ENCODE measurements around the gene DNM3.
A peak's percentile ranks its signal among the peaks of the same experiment; 100 is the strongest.

Gene DNM3

GRCh38 chr1:171929121-171929520 is 87.8 kb downstream of the DNM3 start:
- no peak for DNase-seq

GRCh38 chr1:171931752-171932151 is 90.5 kb downstream of the DNM3 start:
- no peak for DNase-seq

- no peak for DNase-seq
Measured at GRCh38 chr1:171934664-171935063, 93.4 kb downstream of the DNM3 start.

GRCh38 chr1:171935086-171935485 is 93.8 kb downstream of the DNM3 start:
- DNase-seq = no peak

GRCh38 chr1:171935664-171936063 is 94.4 kb downstream of the DNM3 start:
- no peak for DNase-seq

DNA sequence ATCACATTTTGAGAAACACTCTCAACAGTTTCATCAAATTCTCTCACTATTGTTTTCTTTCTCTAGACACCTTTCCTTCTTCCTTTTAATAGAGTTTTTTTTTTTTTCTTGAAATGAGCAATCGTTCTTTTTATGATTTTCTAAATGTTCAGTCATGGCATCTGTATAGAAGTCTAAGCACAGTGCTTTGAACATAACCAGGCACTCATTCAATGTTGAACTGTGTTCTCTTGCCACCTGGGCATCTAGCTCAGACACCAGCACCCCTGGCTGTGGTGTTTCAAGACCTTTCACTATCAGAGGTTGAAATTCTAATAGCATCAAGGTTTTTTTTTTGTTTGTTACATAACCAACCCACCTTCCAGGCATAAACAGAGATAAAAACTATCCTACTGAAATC is 96.6 kb downstream of the DNM3 start:
- no peak for DNase-seq

DNA sequence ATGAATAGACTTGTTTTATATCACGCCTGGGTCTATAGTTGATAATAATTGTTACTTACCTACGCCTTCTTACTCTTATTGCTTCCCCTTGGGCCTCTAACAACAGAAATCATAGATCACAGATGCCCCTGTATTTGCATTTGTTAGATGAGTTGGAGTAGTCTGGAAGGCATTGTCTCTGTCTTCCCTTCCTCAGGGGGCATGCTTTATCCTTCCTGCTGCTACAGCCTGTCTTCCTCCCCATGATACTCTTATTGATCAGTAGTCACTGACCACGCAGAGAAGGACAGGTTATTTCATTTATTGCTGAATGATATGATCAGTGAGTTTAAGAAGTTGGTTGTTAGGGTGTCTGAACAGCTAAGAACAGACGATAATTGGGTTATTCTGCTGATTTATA is 98.4 kb downstream of the DNM3 start:
- no peak for DNase-seq

- DNase-seq = no peak
Measured at GRCh38 chr1:171940368-171940767, 99.1 kb downstream of the DNM3 start.

DNA sequence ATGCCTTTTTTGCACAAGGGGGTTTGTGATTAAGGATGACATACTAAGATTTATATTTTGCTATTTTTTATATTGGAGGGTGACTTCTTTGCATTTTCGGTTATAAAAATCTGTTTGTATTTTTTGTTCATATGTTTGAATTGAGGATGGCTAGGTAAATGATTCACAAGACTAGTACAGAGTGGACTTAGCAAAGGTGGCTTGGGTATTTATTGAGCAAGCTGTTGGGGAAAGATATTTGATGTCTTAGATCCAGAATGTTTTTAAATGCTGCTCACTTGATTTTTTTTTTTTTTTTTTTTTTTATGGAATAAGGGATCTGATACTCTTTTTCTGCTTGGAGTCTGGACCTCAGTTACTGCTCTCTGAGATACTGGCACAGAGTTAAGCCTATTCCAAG is 100.6 kb downstream of the DNM3 start:
- no peak for DNase-seq

DNA sequence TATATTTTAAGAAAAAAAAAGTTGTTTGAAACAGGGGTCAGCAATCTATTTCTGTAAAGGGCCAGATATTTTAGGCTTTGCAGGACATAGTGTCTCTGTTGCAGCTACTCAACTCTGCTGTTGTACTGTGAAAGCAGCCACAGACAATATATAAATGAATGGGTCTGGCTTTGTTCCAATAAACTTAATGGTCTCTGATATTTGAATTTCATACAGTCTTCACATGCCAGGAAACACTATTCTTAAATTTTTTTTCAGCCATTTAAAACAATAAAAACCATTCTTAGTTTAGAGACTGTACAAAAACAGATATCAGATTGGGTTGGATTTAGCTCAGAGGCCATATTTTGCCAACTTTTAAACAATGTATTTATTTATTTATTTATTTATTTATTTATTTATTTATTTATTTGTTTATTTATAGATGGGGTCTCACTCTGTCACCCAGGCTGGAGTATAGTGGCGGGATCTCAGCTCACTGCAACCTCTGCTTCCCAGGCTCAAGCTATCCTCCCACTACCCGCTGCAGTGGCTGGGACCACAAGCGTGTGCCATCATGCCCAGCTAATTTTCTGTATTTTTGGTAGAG is 102.8 kb downstream of the DNM3 start:
- no peak for DNase-seq

DNA sequence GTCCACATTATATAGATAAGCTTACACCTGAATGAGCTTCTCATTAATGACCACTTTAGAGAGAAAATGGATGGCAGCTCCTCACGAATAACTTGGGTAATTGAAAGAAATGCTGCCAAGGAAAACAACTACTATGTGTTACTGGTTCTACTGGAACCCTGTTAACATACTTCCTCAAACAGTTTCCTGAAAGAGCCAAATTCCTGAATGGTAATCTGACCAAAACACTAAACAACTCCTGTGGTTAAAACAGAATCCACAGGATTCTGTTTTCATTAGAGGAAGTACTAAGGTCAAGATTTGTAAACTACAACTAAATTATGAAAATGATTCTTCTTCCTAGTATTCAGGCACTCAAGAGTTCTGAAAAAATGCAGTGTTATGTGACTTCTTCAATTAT is 107.2 kb downstream of the DNM3 start:
- peak in 1 of 3 donors; percentile 27 for DNase-seq

- peak; percentile 35 to 56 (median 45) for DNase-seq
Measured at GRCh38 chr1:171949316-171949715, 108.0 kb downstream of the DNM3 start.

DNA sequence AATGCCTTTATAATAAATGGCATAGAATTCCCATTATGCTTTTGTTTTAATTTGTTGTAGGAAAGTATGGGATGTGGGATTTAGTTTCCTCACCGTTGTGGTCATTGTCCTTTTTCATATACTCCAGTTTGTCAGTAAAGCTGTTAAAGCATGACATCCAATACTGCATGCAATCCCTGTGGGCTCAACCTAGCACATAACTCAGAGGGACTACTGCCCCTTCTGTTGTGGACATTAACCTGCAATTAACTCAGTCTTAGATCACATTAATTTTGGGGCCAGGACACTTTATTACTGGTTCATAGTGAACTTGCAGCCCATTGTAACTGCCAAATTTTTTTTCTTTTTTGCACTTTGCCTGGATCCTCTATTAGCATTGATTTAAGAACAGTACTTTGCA is 112.5 kb downstream of the DNM3 start:
- no peak for DNase-seq

- DNase-seq = no peak
Measured at GRCh38 chr1:171954361-171954760, 113.1 kb downstream of the DNM3 start.

GRCh38 chr1:171961861-171962260 is 120.6 kb downstream of the DNM3 start:
- DNase-seq = no peak

- DNase-seq = no peak
Measured at GRCh38 chr1:171963762-171964161, 122.5 kb downstream of the DNM3 start.

- no peak for DNase-seq
Measured at GRCh38 chr1:171965777-171966176, 124.5 kb downstream of the DNM3 start.

GRCh38 chr1:171966426-171967220 is 125.3 kb downstream of the DNM3 start:
- no peak for DNase-seq

DNA sequence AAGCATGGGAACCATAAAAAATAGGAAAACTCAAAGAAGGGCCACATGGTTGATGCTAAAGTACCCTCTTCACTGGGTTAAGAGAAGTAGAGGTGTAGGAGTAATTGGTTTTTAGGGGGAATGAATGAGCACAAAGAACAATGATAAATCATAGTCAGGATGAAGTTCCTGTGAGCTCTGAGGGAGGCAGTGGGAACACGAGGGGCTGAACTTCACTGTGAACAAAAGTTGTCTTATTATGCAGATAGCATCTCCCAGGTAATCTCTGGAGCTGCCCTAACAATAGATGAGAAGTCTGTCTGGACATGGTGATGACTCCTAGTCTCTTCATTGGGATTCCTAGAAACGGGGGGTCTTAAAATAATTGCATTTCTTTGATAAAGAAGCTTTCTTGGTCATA is 127.9 kb downstream of the DNM3 start:
- DNase-seq = no peak

- DNase-seq = no peak
Measured at GRCh38 chr1:171969813-171970212, 128.5 kb downstream of the DNM3 start.

GRCh38 chr1:171972846-171973245 is 131.5 kb downstream of the DNM3 start:
- DNase-seq = peak; percentile 28 to 57 (median 53)

DNA sequence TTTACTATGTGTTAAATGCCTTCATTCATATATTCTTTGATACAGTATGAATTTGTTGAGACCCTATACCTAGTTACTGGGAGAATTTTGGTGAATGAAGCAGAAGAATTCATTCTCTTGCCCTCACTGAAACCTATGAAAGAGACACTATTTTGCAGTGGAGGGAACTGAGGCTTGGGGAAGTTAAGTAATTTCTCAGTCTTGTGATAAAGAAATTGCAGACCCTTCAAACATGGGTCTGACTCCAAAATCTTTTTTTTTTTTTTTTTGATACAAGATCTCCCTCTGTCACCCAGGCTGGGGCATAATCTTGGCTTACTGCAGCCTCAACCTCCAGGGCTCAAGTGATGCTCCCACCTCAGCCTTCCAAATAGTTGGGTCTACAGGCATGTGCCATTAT is 132.1 kb downstream of the DNM3 start:
- peak in 2 of 3 donors; percentile 42 to 53 for DNase-seq

DNA sequence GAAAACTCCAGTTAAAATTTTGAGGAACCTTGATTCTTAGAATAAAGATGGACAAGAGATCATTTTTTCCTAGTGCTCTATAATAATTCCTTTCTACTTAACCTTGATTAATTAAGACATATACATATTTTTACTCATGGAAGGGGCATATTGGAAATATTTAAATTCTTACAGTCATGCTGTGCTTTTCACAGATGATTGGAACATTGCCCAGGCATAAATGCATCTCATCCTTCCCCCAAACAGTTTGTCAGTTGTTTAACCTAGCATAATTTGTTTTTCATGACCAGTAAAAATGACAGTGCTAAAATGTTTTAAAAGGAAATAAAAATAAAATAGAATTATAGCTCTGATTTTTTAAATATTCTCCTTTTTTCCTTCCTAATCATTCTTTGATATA is 140.0 kb downstream of the DNM3 start:
- no peak for DNase-seq

- peak; percentile 20 to 25 (median 24) for DNase-seq
Measured at GRCh38 chr1:171983584-171983983, 142.3 kb downstream of the DNM3 start.

- DNase-seq = no peak
Measured at GRCh38 chr1:171984262-171984661, 143.0 kb downstream of the DNM3 start.

All from suppressor macrophage treated with lipopolysaccharide for 1 hour (primary cell).